Measurements from ENCODE around the gene CLEC18A.
"Not testable (repeated sequence)": the region's sequence is repeated elsewhere in the genome, so short reads cannot be mapped to it uniquely, and the experiment has no call there.

CLEC18A gene

GRCh38 chr16:69952116-69952515 is 982 bp downstream of the CLEC18A start:
- DNase-seq (ENCODE audit: low read depth) = not testable (repeated sequence)

GRCh38 chr16:69952572-69953355 is 1.6 kb downstream of the CLEC18A start:
- not testable (repeated sequence) for DNase-seq (ENCODE audit: low read depth)

DNA sequence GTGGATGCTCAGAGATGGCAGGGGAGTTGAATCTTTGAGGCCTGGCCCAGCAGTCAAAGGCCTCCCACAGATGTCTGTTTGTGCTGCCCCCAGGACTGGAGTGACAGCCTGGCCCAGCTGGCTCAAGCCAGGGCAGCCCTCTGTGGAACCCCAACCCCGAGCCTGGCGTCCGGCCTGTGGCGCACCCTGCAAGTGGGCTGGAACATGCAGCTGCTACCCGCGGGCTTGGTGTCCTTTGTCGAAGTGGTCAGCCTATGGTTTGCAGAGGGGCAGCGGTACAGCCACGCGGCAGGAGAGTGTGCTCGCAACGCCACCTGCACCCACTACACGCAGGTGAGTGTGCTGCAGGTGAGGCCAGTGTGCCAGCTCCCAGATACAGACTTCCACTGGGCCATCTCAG is 3.1 kb downstream of the CLEC18A start:
- DNase-seq (ENCODE audit: low read depth) = not testable (repeated sequence)

- not testable (repeated sequence) for DNase-seq (ENCODE audit: low read depth)
Observed at GRCh38 chr16:69963312-69963711, 12.2 kb downstream of the CLEC18A start.

DNA sequence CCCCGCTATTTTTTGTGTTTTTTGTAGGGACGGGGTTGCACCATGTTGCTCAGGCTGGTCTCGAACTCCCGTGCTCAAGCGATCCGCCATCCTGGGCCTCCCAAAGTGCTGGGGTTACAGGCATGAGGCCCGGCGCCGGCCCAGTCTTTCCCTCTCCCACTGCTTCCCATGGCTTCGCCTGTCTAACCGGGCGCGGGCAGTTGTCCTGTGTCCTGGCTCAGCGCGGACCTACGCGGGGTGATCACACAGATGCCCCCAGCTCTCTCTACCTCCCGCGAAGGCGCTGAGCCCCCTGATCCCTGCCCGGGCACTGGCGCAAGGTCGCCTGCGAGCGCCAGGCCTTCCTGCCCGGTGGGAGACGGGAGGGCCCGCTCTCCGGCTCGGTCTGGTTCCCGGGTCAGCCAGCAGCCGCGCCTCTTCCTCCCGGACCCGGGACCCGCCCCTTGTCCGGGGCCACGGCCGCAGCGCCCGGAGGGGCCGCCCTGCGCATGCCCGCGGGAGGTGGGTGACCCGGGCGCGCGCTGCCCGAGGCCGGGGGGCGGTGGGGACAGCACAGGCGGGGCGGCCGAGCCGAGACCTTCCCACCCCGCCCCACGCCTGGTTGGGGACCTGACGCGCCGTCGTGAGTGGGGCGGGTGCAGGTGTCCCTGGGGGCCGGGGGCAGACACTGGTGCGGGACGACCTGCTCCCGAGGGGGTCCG is 14.0 kb downstream of the CLEC18A start:
- DNase-seq (ENCODE audit: low read depth) = not testable (repeated sequence)

GRCh38 chr16:69965661-69966054 is 14.5 kb downstream of the CLEC18A start:
- not testable (repeated sequence) for DNase-seq (ENCODE audit: low read depth)

DNA sequence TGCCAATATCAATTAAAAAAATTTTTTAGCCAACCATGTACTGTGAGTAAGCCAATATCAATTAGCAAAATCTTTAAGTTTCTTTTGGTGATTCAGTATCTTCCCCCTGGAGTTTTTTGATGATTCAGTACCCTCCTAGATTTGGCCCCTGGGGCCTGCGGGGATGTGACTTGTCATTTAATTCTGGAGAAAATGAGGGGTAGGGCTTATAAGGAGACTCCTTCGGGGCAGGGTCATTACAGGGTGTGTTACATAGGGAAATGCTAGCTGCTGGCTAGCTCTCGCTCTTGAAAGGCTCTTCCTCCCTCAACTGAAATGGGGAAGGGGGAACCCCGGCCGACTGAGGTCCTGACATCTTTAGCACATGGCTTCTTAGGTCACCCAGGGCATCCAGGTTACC is 16.6 kb downstream of the CLEC18A start:
- not testable (repeated sequence) for DNase-seq (ENCODE audit: low read depth)

DNA sequence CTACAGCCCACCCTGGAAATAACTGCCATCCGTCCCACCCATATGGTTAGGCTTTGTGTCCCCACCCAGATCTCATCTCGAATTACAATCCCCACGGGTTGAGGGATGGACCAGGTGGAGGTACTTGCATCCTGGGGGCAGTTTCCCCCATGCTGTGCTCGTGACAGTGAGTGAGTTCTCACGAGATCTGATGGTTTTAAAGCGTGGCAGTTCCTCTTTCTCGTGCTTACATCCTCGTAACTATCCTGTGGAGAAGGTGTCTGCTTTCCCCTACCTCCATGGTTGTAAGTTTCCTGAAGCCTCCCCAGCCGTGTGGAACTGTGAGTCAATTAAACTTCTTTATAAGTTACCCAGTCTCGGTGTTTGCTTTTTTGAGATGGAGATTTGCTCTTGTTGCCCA is 17.0 kb downstream of the CLEC18A start:
- not testable (repeated sequence) for DNase-seq (ENCODE audit: low read depth)

DNA sequence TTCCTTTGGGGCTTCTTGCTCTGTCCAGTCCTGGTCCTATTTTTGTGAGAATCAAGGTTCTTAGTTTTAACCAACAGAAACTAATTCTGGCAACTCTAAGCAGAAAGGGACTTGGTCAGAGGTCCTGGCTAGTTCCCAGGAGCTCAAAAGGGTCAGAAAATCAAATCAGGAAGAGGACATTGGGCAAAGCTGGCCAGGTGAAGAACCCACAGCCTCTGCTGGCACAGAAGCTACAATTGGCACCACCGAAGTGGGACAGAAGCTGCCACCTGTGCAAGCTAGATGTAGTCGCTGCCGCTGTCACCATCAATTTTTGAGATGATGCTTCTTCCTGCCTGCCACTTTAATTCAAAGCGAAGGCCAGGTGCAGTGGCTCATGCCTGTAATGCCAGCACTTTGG is 18.5 kb downstream of the CLEC18A start:
- DNase-seq (ENCODE audit: low read depth) = not testable (repeated sequence)

- not testable (repeated sequence) for DNase-seq (ENCODE audit: low read depth)
Observed at GRCh38 chr16:69972120-69972519, 21.0 kb downstream of the CLEC18A start.

- DNase-seq (ENCODE audit: low read depth) = not testable (repeated sequence)
Observed at GRCh38 chr16:69972935-69973334, 21.8 kb downstream of the CLEC18A start.

DNA sequence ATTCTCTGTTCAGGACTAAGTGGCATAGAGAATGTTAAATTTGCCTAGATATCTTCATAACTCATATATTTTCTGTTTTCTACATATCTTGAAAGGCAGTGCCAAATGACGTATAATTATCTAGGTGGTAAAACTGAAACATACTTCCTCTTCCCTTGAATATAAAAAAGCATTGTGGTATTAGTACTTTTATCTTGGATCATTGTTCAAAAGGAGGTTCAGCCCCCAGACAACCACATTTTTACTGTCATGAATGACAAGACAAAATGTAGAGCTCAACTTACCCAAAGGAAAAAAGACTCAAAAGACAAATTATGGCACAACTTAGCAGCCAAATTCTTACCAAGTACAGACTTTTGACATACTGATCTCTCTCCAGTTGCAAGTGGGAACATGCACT is 34.1 kb downstream of the CLEC18A start:
- DNase-seq (ENCODE audit: low read depth) = not testable (repeated sequence)

DNA sequence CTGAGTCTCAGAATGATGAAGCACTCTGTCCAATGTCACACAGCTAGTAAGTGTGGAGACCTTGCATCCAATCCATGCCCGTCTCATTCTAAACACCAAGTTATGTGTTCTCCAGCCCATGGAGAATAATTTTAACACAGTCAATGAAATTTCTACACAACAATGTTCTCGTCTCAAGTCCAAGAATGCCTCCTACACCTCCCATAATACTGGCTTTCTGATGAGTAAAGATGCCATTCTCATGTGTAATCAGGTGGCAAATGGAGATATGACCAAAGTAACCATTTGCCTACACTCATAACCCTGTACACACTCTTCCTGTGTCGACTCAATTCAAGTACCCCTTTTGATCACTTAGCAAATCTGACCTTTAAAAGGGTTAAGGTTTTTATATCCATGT is 46.8 kb downstream of the CLEC18A start:
- DNase-seq (ENCODE audit: low read depth) = not testable (repeated sequence)

GRCh38 chr16:69999801-70000200 is 48.7 kb downstream of the CLEC18A start:
- DNase-seq (ENCODE audit: low read depth) = not testable (repeated sequence)

- not testable (repeated sequence) for DNase-seq (ENCODE audit: low read depth)
Observed at GRCh38 chr16:70003511-70003910, 52.4 kb downstream of the CLEC18A start.

- DNase-seq (ENCODE audit: low read depth) = not testable (repeated sequence)
Observed at GRCh38 chr16:70008604-70009003, 57.5 kb downstream of the CLEC18A start.

- not testable (repeated sequence) for DNase-seq (ENCODE audit: low read depth)
Observed at GRCh38 chr16:70010615-70011014, 59.5 kb downstream of the CLEC18A start.

DNA sequence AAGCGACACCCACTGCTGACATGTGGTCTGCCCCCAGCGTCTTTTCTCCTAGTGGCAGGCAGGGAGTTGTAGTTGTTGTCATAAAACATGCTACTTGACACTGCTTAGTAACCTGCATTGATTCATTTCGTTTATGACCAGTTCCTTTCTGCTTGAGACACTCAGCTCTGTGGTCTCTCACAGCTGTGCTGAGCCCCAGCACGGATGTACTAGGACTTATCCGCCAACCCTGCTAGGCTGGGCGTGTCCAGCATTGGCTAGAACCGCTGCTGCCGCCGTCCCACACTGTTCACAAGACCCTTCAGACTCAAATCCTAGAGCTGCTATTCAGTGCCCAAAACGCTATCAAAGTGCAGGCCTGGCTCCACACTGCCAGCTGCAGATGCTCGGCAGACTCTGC is 60.0 kb downstream of the CLEC18A start:
- DNase-seq (ENCODE audit: low read depth) = not testable (repeated sequence)

DNA sequence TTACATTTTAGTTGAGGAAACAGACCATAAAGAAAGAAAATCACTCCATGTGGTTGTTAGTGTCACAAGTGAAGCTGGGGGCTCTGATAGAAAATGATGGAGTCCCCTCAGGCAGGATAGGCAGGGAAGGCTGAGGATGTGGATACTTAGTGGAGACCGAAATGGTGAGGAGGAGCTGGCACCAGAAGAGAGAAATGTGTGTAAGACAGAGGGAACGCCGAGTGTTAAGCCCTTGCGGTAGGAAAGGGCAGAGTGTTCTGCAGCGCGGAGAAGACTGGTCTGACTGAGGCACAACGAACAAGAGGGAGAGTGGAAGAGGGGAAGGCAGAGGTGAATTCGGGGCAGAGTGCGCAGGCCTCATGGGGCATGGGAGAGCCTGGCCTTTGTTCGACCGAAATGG is 61.2 kb downstream of the CLEC18A start:
- DNase-seq (ENCODE audit: low read depth) = not testable (repeated sequence)

- not testable (repeated sequence) for DNase-seq (ENCODE audit: low read depth)
Observed at GRCh38 chr16:70012951-70013350, 61.8 kb downstream of the CLEC18A start.

Measured in activated T-helper 1 cell treated with Interleukin-2 at 50 U/mL for 16 hours (primary cell).